SU-DHL-6 (cell line): ENCODE data around the gene DEPDC7.
"Not testable (repeated sequence)": the region's sequence is repeated elsewhere in the genome, so short reads cannot be mapped to it uniquely, and the experiment has no call there.

Source experiments
- CTCF ChIP-seq: fragments of 200-600 bp; sonication (generic); IDR thresholded peaks from one replicate; pipeline ENCODE4 v1.5.1; 2017; ENCODE audit warnings: antibody characterized with exemption, mild to moderate bottlenecking, low read length, moderate library complexity; ENCODE audit not compliant: insufficient read depth, poor library complexity, severe bottlenecking
- EZH2phosphoT487 ChIP-seq: fragments of 200-600 bp; sonication (generic), shearing (Covaris generic); conservative IDR thresholded peaks from 2 replicates; pipeline ENCODE4 v1.6.1; 2018; ENCODE audit warnings: mild to moderate bottlenecking, antibody characterized with exemption, low read length, moderate library complexity, mixed read lengths

GRCh38 chr11:32972233-32972632, 43.4 kb upstream of the DEPDC7 start:
- TF ChIP-seq CTCF, EZH2phosphoT487: not testable (repeated sequence)
